ENCODE data around the gene HGF.

DNA sequence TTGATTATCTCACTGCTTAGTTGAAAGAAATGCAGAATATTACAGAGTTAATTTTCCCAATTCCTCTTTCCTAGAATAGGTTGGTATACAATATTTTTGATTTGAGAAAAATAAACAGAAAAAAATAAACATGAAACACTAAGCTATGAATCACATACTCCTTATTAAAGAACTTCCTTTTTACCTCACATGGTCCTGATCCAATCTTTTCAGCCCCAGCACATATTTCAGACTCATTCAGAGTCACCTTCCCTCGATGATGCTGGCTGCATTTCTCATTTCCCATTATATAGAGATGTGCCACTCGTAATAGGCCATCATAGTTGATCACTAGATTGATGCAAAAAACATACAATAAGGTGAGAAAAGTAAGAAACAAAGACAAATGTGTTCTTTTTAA is 64.6 kb downstream of the HGF start:
- TF ChIP-seq POLR2AphosphoS5 (IDR thresholded peaks at IDR 0.05; ENCODE audit: borderline replicate concordance, low read depth, low read length) (no peak), EZH2 (IDR thresholded peaks at IDR 0.05) (no peak)

All from SK-N-MC (cell line).